Stimulated activated naive CD8-positive, alpha-beta T cell treated with anti-CD3 and anti-CD28 coated beads, Interleukin-15, amount 100 ng/mL, for 72 hours (primary cell): ENCODE measurements around the gene USB1.
"Not testable (repeated sequence)": the region's sequence is repeated elsewhere in the genome, so short reads cannot be mapped to it uniquely, and the experiment has no call there.

Experiments
- ATAC-seq: fragments of 150-1000 bp; cut with Tn5 transposase; 2 replicates; pipeline ENCODE4 v1.10.0; 2021; ENCODE audit warnings: mild to moderate bottlenecking, moderate library complexity
- DNase-seq, 2 donors: peaks; one replicate each; pipeline ENCODE4 v3.0.0; 2021 to 2022
- H3K27ac Mint-ChIP-seq, 2 donors: one replicate each; pipeline ENCODE4 v1.8.0; 2022; ENCODE audit warnings: mild to moderate bottlenecking in 2 of 2, mixed read lengths in 2 of 2, moderate library complexity in 2 of 2
- H3K27me3 Mint-ChIP-seq: one replicate; pipeline ENCODE4 v1.8.0; 2022; ENCODE audit warnings: mixed read lengths
- H3K4me1 Mint-ChIP-seq: one replicate; pipeline ENCODE4 v1.8.0; 2022; ENCODE audit warnings: mild to moderate bottlenecking, mixed read lengths
- H3K4me3 Mint-ChIP-seq, 2 donors: one replicate each; pipeline ENCODE4 v1.8.0; 2022; ENCODE audit warnings: mild to moderate bottlenecking in 2 of 2, mixed read lengths in 2 of 2, moderate library complexity in 1 of 2
- H3K9me3 Mint-ChIP-seq, 2 donors: one replicate each; pipeline ENCODE4 v1.8.0; 2022; ENCODE audit warnings: mixed read lengths in 2 of 2

USB1 gene

DNA sequence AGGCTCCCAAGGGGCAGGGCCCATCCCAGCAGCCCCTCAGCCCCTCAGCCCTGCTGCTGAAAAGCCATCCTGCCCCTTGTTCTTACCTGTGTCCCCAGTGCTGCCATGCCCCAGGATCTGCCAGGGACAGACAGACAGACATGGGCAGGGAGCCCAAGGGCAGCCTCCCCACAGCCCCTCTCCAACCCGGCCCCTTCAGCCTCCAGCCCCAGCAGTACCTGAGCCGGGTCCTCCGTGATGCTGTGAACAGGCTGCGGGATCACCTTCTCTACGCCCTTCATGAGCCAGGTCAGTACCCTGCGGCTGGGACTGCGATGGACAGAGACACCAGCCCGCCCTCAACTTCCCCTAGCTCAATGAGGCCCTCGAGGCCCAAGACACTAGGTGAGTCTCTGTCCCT is 38.5 kb upstream of the USB1 start:
- H3K27me3 Mint-ChIP-seq, result no peaks in the 10 kb centered on the region
- H3K4me3 Mint-ChIP-seq, result no peak overlapping the region
- H3K9me3 Mint-ChIP-seq, result no peaks in the 10 kb centered on the region
- no peaks in the 10 kb centered on the region for H3K4me1 Mint-ChIP-seq
- DNase-seq (no peak), ATAC-seq (peak; percentile 24)
- H3K27ac Mint-ChIP-seq, result peak overlapping the region in 1 of 2 donors; percentile 92

GRCh38 chr16:57964157-57964700 is 37.0 kb upstream of the USB1 start:
- no peak for ATAC-seq

GRCh38 chr16:57966204-57966771 is 34.9 kb upstream of the USB1 start:
- no peaks in the 10 kb centered on the region for H3K27me3 Mint-ChIP-seq
- ATAC-seq (no peak), DNase-seq (no peak)
- H3K4me1 Mint-ChIP-seq, result no peaks in the 10 kb centered on the region
- no peak overlapping the region for H3K27ac Mint-ChIP-seq
- H3K9me3 Mint-ChIP-seq, result no peaks in the 10 kb centered on the region
- H3K4me3 Mint-ChIP-seq, result no peak overlapping the region

More at GRCh38 chr16:57964157-57964700, 37.0 kb upstream of the USB1 start:
- H3K27me3 Mint-ChIP-seq, result no peaks in the 10 kb centered on the region
- no peaks in the 10 kb centered on the region for H3K9me3 Mint-ChIP-seq
- H3K4me3 Mint-ChIP-seq, result no peak overlapping the region
- DNase-seq, result no peak
- no peaks in the 10 kb centered on the region for H3K4me1 Mint-ChIP-seq
- H3K27ac Mint-ChIP-seq, result no peak overlapping the region

- H3K9me3 Mint-ChIP-seq, result no peaks in the 10 kb centered on the region
- no peaks in the 10 kb centered on the region for H3K27me3 Mint-ChIP-seq
- H3K4me1 Mint-ChIP-seq, result peaks cover under 1% of the 10 kb centered on the region
- DNase-seq, result no peak
- no peak overlapping the region for H3K4me3 Mint-ChIP-seq
- H3K27ac Mint-ChIP-seq, result peak overlapping the region in 1 of 2 donors; percentile 73
- ATAC-seq, result no peak
Observed at GRCh38 chr16:57966986-57967385, 34.2 kb upstream of the USB1 start.

GRCh38 chr16:57967916-57968315 is 33.3 kb upstream of the USB1 start:
- Mint-ChIP-seq H3K9me3 (no peaks in the 10 kb centered on the region), H3K4me3 (no peak overlapping the region)

GRCh38 chr16:57969451-57970123 is 31.6 kb upstream of the USB1 start:
- no peaks in the 10 kb centered on the region for H3K27me3 Mint-ChIP-seq
- no peak overlapping the region for H3K27ac Mint-ChIP-seq
- no peak overlapping the region for H3K4me3 Mint-ChIP-seq
- H3K9me3 Mint-ChIP-seq, result no peaks in the 10 kb centered on the region
- peaks cover 5% of the 10 kb centered on the region for H3K4me1 Mint-ChIP-seq
- DNase-seq (no peak), ATAC-seq (no peak)

More at GRCh38 chr16:57967916-57968315, 33.3 kb upstream of the USB1 start:
- no peak for DNase-seq
- H3K4me1 Mint-ChIP-seq, result peaks cover 5% of the 10 kb centered on the region
- no peak for ATAC-seq
- no peaks in the 10 kb centered on the region for H3K27me3 Mint-ChIP-seq
- no peak overlapping the region for H3K27ac Mint-ChIP-seq

DNA sequence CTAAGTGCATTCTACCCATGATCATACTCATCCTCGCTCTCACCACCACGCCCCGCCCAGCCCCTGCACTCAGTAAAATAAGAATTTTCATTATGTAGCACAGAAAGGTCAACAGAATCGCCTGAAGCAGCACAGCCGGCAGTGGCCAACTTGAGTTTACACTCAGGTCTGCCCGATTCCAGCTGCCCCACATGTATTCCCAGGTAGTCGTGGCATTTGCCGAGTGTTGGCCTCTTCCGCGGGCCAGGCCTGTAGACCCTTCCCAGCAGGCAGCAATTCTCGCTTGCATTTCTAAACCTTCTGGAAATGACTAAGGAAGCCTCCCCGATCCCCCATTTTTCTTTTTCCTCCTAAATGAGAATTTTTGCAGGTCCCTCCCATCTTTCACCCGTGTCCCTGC is 30.9 kb upstream of the USB1 start:
- Mint-ChIP-seq H3K27ac (peak overlapping the region in 1 of 2 donors; percentile 22), H3K9me3 (no peaks in the 10 kb centered on the region), H3K4me1 (peaks cover 5% of the 10 kb centered on the region), H3K4me3 (no peak overlapping the region), H3K27me3 (no peaks in the 10 kb centered on the region)
- DNase-seq, result no peak
- no peak for ATAC-seq

GRCh38 chr16:57970970-57971369 is 30.2 kb upstream of the USB1 start, which contains the start of gene CNGB1:
Gene CNGB1 (minus strand): TSS chr16:57971128. CDS start chr16:57967286, 3,842 bp downstream.
- DNase-seq, result no peak
- Mint-ChIP-seq H3K4me1 (peaks cover 5% of the 10 kb centered on the region), H3K9me3 (no peaks in the 10 kb centered on the region), H3K27ac (peak within 1 kb of the TSS in 1 of 2 donors; percentile 78), H3K27me3 (no peaks in the 10 kb centered on the region), H3K4me3 (no peak within 1 kb of the TSS)
- ATAC-seq, result no peak

- DNase-seq (no peak), ATAC-seq (no peak)
- Mint-ChIP-seq H3K27me3 (no peaks in the 10 kb centered on the region), H3K4me1 (peaks cover 5% of the 10 kb centered on the region), H3K27ac (peak overlapping the region in 1 of 2 donors; percentile 78), H3K4me3 (no peak overlapping the region), H3K9me3 (no peaks in the 10 kb centered on the region)
Observed at GRCh38 chr16:57971848-57972247, 29.4 kb upstream of the USB1 start.

- no peak overlapping the region for H3K27ac Mint-ChIP-seq
- ATAC-seq, result no peak
Observed at GRCh38 chr16:57972306-57972705, 28.9 kb upstream of the USB1 start.

DNA sequence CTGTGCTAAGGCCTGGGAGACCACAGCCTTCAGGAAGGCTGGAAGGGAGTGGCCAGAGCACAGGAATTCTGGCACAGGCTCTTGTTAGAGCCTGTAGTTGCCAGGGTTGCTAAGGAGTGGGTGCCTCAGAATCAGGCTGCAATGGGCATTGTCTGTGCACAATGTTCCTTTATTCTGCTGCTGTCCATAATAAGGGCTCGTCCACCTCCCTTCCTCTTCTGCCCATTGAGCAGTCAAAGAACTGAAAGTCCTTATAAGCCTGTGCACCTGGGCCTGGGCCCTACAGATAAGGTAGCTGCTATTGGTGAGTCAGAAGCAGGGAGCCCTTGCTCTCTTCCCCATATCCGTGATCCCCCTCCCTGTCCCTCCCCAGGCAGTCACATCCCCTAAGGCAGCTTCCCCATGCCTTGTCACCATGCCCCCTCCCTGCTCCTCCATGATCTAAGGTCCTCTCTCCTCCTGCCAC is 24.8 kb upstream of the USB1 start:
- Mint-ChIP-seq H3K27ac (no peak overlapping the region), H3K27me3 (no peaks in the 10 kb centered on the region), H3K9me3 (no peaks in the 10 kb centered on the region), H3K4me1 (peaks cover 5% of the 10 kb centered on the region), H3K4me3 (no peak overlapping the region)
- ATAC-seq, result no peak
- no peak for DNase-seq

More at GRCh38 chr16:57972306-57972705, 28.9 kb upstream of the USB1 start:
- Mint-ChIP-seq H3K9me3 (no peaks in the 10 kb centered on the region), H3K4me1 (peaks cover 5% of the 10 kb centered on the region), H3K4me3 (no peak overlapping the region), H3K27me3 (no peaks in the 10 kb centered on the region)
- DNase-seq, result no peak

DNA sequence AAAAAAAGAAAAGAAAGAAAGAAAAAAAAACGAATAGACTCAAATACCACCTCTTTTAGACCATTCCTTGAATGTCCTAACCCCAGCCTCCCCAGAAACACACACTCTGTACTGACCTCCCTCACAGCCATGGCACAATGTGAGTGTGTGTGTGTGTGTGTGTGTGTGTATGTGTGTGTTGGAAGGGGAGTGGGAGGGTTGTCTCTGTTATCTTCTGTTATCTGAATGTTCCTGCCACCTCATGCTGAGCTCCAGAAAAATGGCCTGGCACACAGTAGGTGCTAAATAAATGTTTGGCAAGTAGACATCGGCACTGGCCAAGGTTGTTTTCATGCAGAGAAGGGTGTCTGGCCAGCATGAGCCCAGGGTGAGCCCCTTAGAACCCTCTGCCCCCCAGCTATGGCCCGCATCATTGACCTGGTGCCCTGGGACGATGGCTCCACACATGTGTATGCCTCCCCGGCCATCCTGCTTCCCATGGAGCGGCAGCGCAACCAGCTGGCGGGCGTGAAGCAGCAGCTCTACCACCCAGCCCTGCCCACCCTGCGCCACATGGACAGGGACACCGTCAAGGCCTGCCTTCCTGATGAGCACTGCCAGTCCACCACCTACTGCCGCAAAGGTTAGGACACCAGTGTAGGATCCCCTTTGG is 23.7 kb upstream of the USB1 start:
- ATAC-seq (peak; percentile 26), DNase-seq (no peak)
- Mint-ChIP-seq H3K4me1 (no peaks in the 10 kb centered on the region), H3K9me3 (no peaks in the 10 kb centered on the region), H3K27ac (no peak overlapping the region), H3K27me3 (no peaks in the 10 kb centered on the region), H3K4me3 (no peak overlapping the region)

DNA sequence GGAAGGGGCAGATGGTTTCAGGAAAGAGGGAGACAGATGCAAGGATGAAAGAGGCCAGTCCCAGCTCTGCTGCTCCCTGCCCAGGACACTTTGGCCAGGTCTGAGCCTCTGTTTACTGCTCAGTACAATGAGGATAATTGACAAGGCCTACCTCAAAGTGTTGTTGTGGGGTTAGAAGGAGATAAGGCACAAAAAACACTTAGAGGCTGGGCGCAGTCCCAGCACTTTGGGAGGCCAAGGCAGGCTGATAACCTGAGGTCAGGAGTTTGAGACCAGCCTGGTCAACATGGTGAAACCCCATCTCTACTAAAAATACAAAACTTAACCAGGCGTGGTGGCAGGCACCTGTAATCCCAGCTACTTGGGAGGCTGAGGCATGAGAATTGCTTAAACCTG is 23.1 kb upstream of the USB1 start:
- DNase-seq, result not testable (repeated sequence)

GRCh38 chr16:57979006-57979585 is 22.1 kb upstream of the USB1 start:
- Mint-ChIP-seq H3K9me3 (no peaks in the 10 kb centered on the region), H3K4me3 (no peak overlapping the region), H3K27me3 (no peaks in the 10 kb centered on the region), H3K4me1 (peaks cover 2% of the 10 kb centered on the region), H3K27ac (peak overlapping the region in 1 of 2 donors; percentile 8)
- DNase-seq, result no peak
- ATAC-seq, result no peak

More for the DNA sequence above, 23.1 kb upstream of the USB1 start:
- ATAC-seq, H3K9me3 Mint-ChIP-seq, H3K27ac Mint-ChIP-seq, H3K4me3 Mint-ChIP-seq, H3K4me1 Mint-ChIP-seq, H3K27me3 Mint-ChIP-seq: not testable (repeated sequence)

GRCh38 chr16:57981636-57982035 is 19.6 kb upstream of the USB1 start:
- H3K9me3 Mint-ChIP-seq, result no peaks in the 10 kb centered on the region
- peaks cover 21% of the 10 kb centered on the region for H3K4me1 Mint-ChIP-seq
- H3K4me3 Mint-ChIP-seq, result no peak overlapping the region
- no peaks in the 10 kb centered on the region for H3K27me3 Mint-ChIP-seq
- no peak overlapping the region for H3K27ac Mint-ChIP-seq
- DNase-seq (no peak), ATAC-seq (no peak)
